ENCODE data around the gene SPATA21. TPM values are rescaled to one million over a fixed set of nuclear protein-coding genes. Genes with fewer than 3 reads are reported as not detected.

The SPATA21 gene
- polyA plus RNA-seq, 3 donors, result not detected

- H3K27me3 Mint-ChIP-seq (ENCODE audit: low read depth in 3 of 3), result peaks cover 0 to 7% (median 3%) of the 10 kb centered on the region in 3 donors
- H3K27ac Mint-ChIP-seq, result no peak overlapping the region
- H3K4me3 Mint-ChIP-seq, result no peak overlapping the region
- Histone ChIP-seq H3K27ac (ENCODE audit: low read depth in 1 of 2, low read length in 2 of 2) (no peak overlapping the region), H3K9me3 (replicated peaks in 1 of 2; ENCODE audit: control insufficient read depth in 1 of 2, insufficient read depth in 1 of 2, low read length in 2 of 2) (no peaks in the 10 kb centered on the region), H4K20me1 (ENCODE audit: insufficient read depth, low read length) (no peaks in the 10 kb centered on the region), H3K79me2 (ENCODE audit: insufficient read depth, low read length) (no peaks in the 10 kb centered on the region), H3K36me3 (replicated peaks in 1 of 2; ENCODE audit: control insufficient read depth in 1 of 2, insufficient read depth in 2 of 2, low read length in 2 of 2) (no peaks in the 10 kb centered on the region), H3K9ac (ENCODE audit: insufficient read depth, low read length, poor library complexity, severe bottlenecking) (no peak overlapping the region), H3K4me3 (replicated peaks in 1 of 3; ENCODE audit: low read depth in 2 of 3, low read length in 3 of 3) (no peak overlapping the region), H3K27me3 (ENCODE audit: control insufficient read depth in 2 of 2, insufficient read depth in 2 of 2, low read length in 2 of 2) (no peaks in the 10 kb centered on the region), H2AFZ (ENCODE audit: insufficient read depth, low read depth, low read length, poor library complexity, severe bottlenecking) (no peak overlapping the region), H3K4me1 (ENCODE audit: control insufficient read depth in 1 of 2, insufficient read depth in 2 of 2, low read length in 2 of 2) (no peaks in the 10 kb centered on the region), H3K4me2 (replicated peaks; ENCODE audit: extremely low read depth, low read length, poor library complexity, severe bottlenecking) (no peak overlapping the region)
- no peak for DNase-seq
- 93% methylated on average over 18 of the region's 25 CpGs for WGBS (ENCODE audit: insufficient coverage)
- peaks cover 0 to 1% (median 0%) of the 10 kb centered on the region in 7 donors for H3K9me3 Mint-ChIP-seq
- intact Hi-C loops (cut with micrococcal nuclease), result no loop called here
- H3K4me1 Mint-ChIP-seq, result no peaks in the 10 kb centered on the region
- no peak for TF ChIP-seq CTCF (IDR thresholded peaks at IDR 0.05)
- no peaks in the 10 kb centered on the region for H3K36me3 Mint-ChIP-seq
These were observed 27.6 kb downstream of the SPATA21 start for GRCh38 chr1:16409536-16410152.

- no peaks in the 10 kb centered on the region for H3K9me3 ChIP-seq (replicated peaks in 1 of 2; ENCODE audit: control insufficient read depth in 1 of 2, insufficient read depth in 1 of 2, low read length in 2 of 2)
- no peak overlapping the region for H3K27ac ChIP-seq (ENCODE audit: low read depth in 1 of 2, low read length in 2 of 2)
- H3K27me3 Mint-ChIP-seq (ENCODE audit: low read depth in 3 of 3), result peaks cover 3 to 10% (median 3%) of the 10 kb centered on the region in 3 donors
- no peaks in the 10 kb centered on the region for H3K79me2 ChIP-seq (ENCODE audit: insufficient read depth, low read length)
- H2AFZ ChIP-seq (ENCODE audit: insufficient read depth, low read depth, low read length, poor library complexity, severe bottlenecking), result no peak overlapping the region
- no peak for TF ChIP-seq CTCF (IDR thresholded peaks at IDR 0.05)
- H3K36me3 Mint-ChIP-seq, result no peaks in the 10 kb centered on the region
- H3K36me3 ChIP-seq (replicated peaks in 1 of 2; ENCODE audit: control insufficient read depth in 1 of 2, insufficient read depth in 2 of 2, low read length in 2 of 2), result no peaks in the 10 kb centered on the region
- no peaks in the 10 kb centered on the region for H3K4me1 Mint-ChIP-seq
- intact Hi-C loops (cut with micrococcal nuclease), result no loop called here
- peaks cover 0 to 1% (median 0%) of the 10 kb centered on the region in 7 donors for H3K9me3 Mint-ChIP-seq
- no peak for DNase-seq
- no peak overlapping the region for H3K4me2 ChIP-seq (replicated peaks; ENCODE audit: extremely low read depth, low read length, poor library complexity, severe bottlenecking)
- H3K27me3 ChIP-seq (ENCODE audit: control insufficient read depth in 2 of 2, insufficient read depth in 2 of 2, low read length in 2 of 2), result no peaks in the 10 kb centered on the region
- no peak overlapping the region for H3K4me3 Mint-ChIP-seq
- no peak overlapping the region for H3K4me3 ChIP-seq (replicated peaks in 1 of 3; ENCODE audit: low read depth in 2 of 3, low read length in 3 of 3)
- no peaks in the 10 kb centered on the region for H4K20me1 ChIP-seq (ENCODE audit: insufficient read depth, low read length)
- no peaks in the 10 kb centered on the region for H3K4me1 ChIP-seq (ENCODE audit: control insufficient read depth in 1 of 2, insufficient read depth in 2 of 2, low read length in 2 of 2)
- no peak overlapping the region for H3K27ac Mint-ChIP-seq
- 100% methylated on average over 9 of the region's 9 CpGs for WGBS (ENCODE audit: insufficient coverage)
- H3K9ac ChIP-seq (ENCODE audit: insufficient read depth, low read length, poor library complexity, severe bottlenecking), result no peak overlapping the region
These were observed 30.4 kb downstream of the SPATA21 start for GRCh38 chr1:16406868-16407267.

All from CD14-positive monocyte (primary cell).